ENCODE measurements around the gene COMMD3.

GRCh38 chr10:22333167-22333974, 17.2 kb downstream of the COMMD3 start:
- TF ChIP-seq CTCF (IDR thresholded peaks at IDR 0.05; ENCODE audit: extremely low read depth in 1 of 2, insufficient read depth in 1 of 2, low read depth in 1 of 2, low read length in 2 of 2) (no peak), MAX (IDR thresholded peaks at IDR 0.05; ENCODE audit: insufficient read depth, insufficient read length) (no peak), POLR2A (IDR thresholded peaks at IDR 0.05; ENCODE audit: low read depth, low read length) (no peak), EZH2 (IDR thresholded peaks at IDR 0.05; ENCODE audit: borderline replicate concordance, low read depth, low read length, severe bottlenecking) (no peak), MYC (IDR thresholded peaks at IDR 0.05; ENCODE audit: low read depth, low read length) (no peak), POLR2AphosphoS5 (IDR thresholded peaks at IDR 0.05; ENCODE audit: insufficient read depth, low read depth, low read length) (no peak), FOS (IDR thresholded peaks at IDR 0.05; ENCODE audit: borderline replicate concordance, insufficient read depth, low read length) (no peak), JUN (IDR thresholded peaks at IDR 0.05; ENCODE audit: borderline replicate concordance, insufficient read depth, insufficient read length, low read depth) (no peak), GATA2 (IDR thresholded peaks at IDR 0.05; ENCODE audit: insufficient read depth, insufficient read length, low read depth, low read length) (no peak)

All from endothelial cell of umbilical vein (primary cell).